Transverse colon (tissue), 4 donors: Measurements from ENCODE around the gene BPGM.

ENCODE experiments used
- POLR2AphosphoS5 ChIP-seq, 3 donors: sonication (generic); formaldehyde crosslinking; IDR thresholded peaks; one replicate each; pipeline ENCODE4 v1.6.1; 2016; ENCODE audit warnings: antibody characterized with exemption in 3 of 3
- TF ChIP-seq, protein P1 (sequence below), 5 experiments: fragments of 200-600 bp in 3 of 5; fragments of 450-650 bp in 2 of 5; sonication (generic) in 3 of 5; IDR thresholded peaks; 1 replicate in 2 of 5; 2 replicates in 3 of 5; pipeline ENCODE4 v1.5.1; 2016 to 2017; ENCODE audit warnings: antibody characterized with exemption in 5 of 5, inconsistent platforms in 3 of 5, mild to moderate bottlenecking in 2 of 5, moderate library complexity in 1 of 5

DNA sequence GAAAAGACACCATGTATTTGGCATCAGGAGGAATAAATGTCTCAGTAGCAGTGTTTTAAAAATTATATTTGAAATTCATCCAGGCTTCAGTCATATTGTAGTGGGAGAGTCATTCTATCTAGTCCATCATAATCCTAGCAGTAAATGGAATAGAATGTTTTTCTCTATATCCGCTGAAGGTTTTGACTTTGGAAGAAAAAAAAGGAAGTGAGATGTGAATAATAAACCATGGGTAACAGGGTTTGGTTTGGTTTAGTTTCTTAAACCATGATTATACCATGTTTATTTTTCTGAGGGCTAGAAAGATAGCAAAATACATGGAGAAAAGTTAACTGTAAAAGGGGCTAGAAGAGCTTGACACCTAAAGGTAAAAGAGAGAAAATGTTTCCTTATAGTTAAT, 16.4 kb upstream of the BPGM start:
- TF ChIP-seq, protein P1, sequence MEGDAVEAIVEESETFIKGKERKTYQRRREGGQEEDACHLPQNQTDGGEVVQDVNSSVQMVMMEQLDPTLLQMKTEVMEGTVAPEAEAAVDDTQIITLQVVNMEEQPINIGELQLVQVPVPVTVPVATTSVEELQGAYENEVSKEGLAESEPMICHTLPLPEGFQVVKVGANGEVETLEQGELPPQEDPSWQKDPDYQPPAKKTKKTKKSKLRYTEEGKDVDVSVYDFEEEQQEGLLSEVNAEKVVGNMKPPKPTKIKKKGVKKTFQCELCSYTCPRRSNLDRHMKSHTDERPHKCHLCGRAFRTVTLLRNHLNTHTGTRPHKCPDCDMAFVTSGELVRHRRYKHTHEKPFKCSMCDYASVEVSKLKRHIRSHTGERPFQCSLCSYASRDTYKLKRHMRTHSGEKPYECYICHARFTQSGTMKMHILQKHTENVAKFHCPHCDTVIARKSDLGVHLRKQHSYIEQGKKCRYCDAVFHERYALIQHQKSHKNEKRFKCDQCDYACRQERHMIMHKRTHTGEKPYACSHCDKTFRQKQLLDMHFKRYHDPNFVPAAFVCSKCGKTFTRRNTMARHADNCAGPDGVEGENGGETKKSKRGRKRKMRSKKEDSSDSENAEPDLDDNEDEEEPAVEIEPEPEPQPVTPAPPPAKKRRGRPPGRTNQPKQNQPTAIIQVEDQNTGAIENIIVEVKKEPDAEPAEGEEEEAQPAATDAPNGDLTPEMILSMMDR (IDR thresholded peaks at IDR 0.05), result no peak
- no peak for TF ChIP-seq POLR2AphosphoS5 (IDR thresholded peaks at IDR 0.05)
